Fibroblast of upper back skin (primary cell): ENCODE data around the gene GRAMD1A.
"Not testable (repeated sequence)": the region's sequence is repeated elsewhere in the genome, so short reads cannot be mapped to it uniquely, and the experiment has no call there.

ENCODE experiments used
- DNase-seq: peaks from one replicate; pipeline ENCODE4 v3.0.0-alpha.2; 2013

Gene GRAMD1A

GRCh38 chr19:34979819-34980640 lies 20.1 kb upstream of the GRAMD1A start:
- DNase-seq, result no peak

- DNase-seq, result no peak
Observed at GRCh38 chr19:34982275-34982674, 17.8 kb upstream of the GRAMD1A start.

- no peak for DNase-seq
Observed at GRCh38 chr19:34983786-34984185, 16.3 kb upstream of the GRAMD1A start.

- DNase-seq, result no peak
Observed at GRCh38 chr19:34984287-34984686, 15.8 kb upstream of the GRAMD1A start.

GRCh38 chr19:34985249-34986022 lies 14.7 kb upstream of the GRAMD1A start:
- DNase-seq, result peak; percentile 19

- no peak for DNase-seq
Observed at GRCh38 chr19:34988119-34988518, 12.0 kb upstream of the GRAMD1A start.

GRCh38 chr19:34989298-34989697 lies 10.8 kb upstream of the GRAMD1A start:
- no peak for DNase-seq

- no peak for DNase-seq
Observed at GRCh38 chr19:34990578-34991192, 9.4 kb upstream of the GRAMD1A start.

GRCh38 chr19:34991542-34992333 lies 8.4 kb upstream of the GRAMD1A start:
- no peak for DNase-seq

GRCh38 chr19:34992582-34992981 lies 7.5 kb upstream of the GRAMD1A start:
- DNase-seq, result not testable (repeated sequence)

- no peak for DNase-seq
Observed at GRCh38 chr19:34994286-34994642, 5.9 kb upstream of the GRAMD1A start.

- no peak for DNase-seq
Observed at GRCh38 chr19:34994643-34995541, 5.2 kb upstream of the GRAMD1A start.

GRCh38 chr19:34995551-34995950 lies 4.6 kb upstream of the GRAMD1A start:
- no peak for DNase-seq

- no peak for DNase-seq
Observed at GRCh38 chr19:34997071-34997617, 3.0 kb upstream of the GRAMD1A start.

- DNase-seq, result not testable (repeated sequence)
Observed at GRCh38 chr19:34998224-34998623, 1.9 kb upstream of the GRAMD1A start.

GRCh38 chr19:34998777-34999497 lies 1.2 kb upstream of the GRAMD1A start:
- DNase-seq, result no peak

- no peak for DNase-seq
Observed at GRCh38 chr19:35000338-35000646, 169 bp downstream of the GRAMD1A start.

GRCh38 chr19:35000647-35001501 lies 751 bp downstream of the GRAMD1A start:
- DNase-seq, result peak; percentile 36

- DNase-seq, result no peak
Observed at GRCh38 chr19:35002037-35002535, 2.0 kb downstream of the GRAMD1A start.
